Parathyroid adenoma (tissue), 2 donors: Measurements from ENCODE around the gene ARAP3.
A peak's percentile ranks its signal among the peaks of the same experiment; 100 is the strongest.

Source experiments
- H2AFZ ChIP-seq: fragments of 300-600 bp; sonication (generic); one replicate; pipeline ENCODE4 v1.7.0; 2017; ENCODE audit warnings: antibody characterized with exemption, mild to moderate bottlenecking
- H3K27ac ChIP-seq: fragments of 300-600 bp; sonication (generic); one replicate; pipeline ENCODE4 v1.7.0; 2017
- H3K27me3 ChIP-seq: fragments of 300-600 bp; sonication (generic); one replicate; pipeline ENCODE4 v1.7.0; 2017; ENCODE audit warnings: low read length; ENCODE audit not compliant: control insufficient read depth, insufficient read depth
- H3K36me3 ChIP-seq: fragments of 300-600 bp; sonication (generic); one replicate; pipeline ENCODE4 v1.7.0; 2017; ENCODE audit warnings: low read length; ENCODE audit not compliant: control insufficient read depth, insufficient read depth
- H3K4me1 ChIP-seq: fragments of 300-600 bp; sonication (generic); one replicate; pipeline ENCODE4 v1.7.0; 2017; ENCODE audit warnings: control low read depth
- H3K4me2 ChIP-seq: fragments of 300-600 bp; sonication (generic); one replicate; pipeline ENCODE4 v1.7.0; 2017; ENCODE audit warnings: low read length
- H3K4me3 ChIP-seq: fragments of 300-600 bp; sonication (generic); one replicate; pipeline ENCODE4 v1.7.0; 2017; ENCODE audit warnings: low read depth, low read length
- H3K79me2 ChIP-seq: fragments of 300-600 bp; sonication (generic); one replicate; pipeline ENCODE4 v1.7.0; 2017; ENCODE audit warnings: control low read depth
- H3K9ac ChIP-seq: fragments of 300-600 bp; sonication (generic); one replicate; pipeline ENCODE4 v1.7.0; 2017; ENCODE audit warnings: mild to moderate bottlenecking
- H3K9me3 ChIP-seq: fragments of 300-600 bp; sonication (generic); one replicate; pipeline ENCODE4 v1.7.0; 2017; ENCODE audit warnings: low read length; ENCODE audit not compliant: control insufficient read depth
- TF ChIP-seq, protein P1 (sequence below): fragments of 300-600 bp; sonication (generic); IDR thresholded peaks from one replicate; pipeline ENCODE4 v1.7.0; 2017; ENCODE audit warnings: antibody characterized with exemption, mild to moderate bottlenecking
- donor health status: primary hyperparathyroidism.

The ARAP3 gene

DNA sequence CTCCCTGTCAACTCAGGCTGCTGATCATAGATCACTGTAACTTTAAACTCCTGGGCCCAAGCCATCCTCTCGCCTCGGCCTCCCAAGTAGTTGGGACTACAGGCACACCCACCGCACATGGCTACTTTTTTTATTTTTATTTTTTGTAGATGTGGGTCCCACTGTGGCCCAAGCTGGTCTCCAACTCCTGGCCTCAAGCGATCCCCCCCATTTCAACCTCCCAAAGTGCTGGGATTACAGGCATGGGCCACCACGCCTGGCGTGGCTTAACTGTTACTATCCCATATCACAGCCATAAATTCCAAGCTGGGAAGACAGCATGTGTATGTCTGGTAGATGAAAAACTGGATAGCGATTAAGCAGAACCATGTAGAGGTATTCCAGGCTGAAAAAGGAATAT, 46.4 kb downstream of the ARAP3 start:
- peak overlapping the region; percentile 84 for H3K4me2 ChIP-seq
- no peak overlapping the region for H2AFZ ChIP-seq
- no peaks in the 10 kb centered on the region for H3K9me3 ChIP-seq
- peak overlapping the region; percentile 90 for H3K4me3 ChIP-seq
- no peaks in the 10 kb centered on the region for H3K36me3 ChIP-seq
- no peaks in the 10 kb centered on the region for H3K27me3 ChIP-seq
- no peak overlapping the region for H3K9ac ChIP-seq
- TF ChIP-seq, protein P1, sequence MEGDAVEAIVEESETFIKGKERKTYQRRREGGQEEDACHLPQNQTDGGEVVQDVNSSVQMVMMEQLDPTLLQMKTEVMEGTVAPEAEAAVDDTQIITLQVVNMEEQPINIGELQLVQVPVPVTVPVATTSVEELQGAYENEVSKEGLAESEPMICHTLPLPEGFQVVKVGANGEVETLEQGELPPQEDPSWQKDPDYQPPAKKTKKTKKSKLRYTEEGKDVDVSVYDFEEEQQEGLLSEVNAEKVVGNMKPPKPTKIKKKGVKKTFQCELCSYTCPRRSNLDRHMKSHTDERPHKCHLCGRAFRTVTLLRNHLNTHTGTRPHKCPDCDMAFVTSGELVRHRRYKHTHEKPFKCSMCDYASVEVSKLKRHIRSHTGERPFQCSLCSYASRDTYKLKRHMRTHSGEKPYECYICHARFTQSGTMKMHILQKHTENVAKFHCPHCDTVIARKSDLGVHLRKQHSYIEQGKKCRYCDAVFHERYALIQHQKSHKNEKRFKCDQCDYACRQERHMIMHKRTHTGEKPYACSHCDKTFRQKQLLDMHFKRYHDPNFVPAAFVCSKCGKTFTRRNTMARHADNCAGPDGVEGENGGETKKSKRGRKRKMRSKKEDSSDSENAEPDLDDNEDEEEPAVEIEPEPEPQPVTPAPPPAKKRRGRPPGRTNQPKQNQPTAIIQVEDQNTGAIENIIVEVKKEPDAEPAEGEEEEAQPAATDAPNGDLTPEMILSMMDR, result no peak
- no peak overlapping the region for H3K27ac ChIP-seq
- peaks cover 23% of the 10 kb centered on the region for H3K79me2 ChIP-seq
- peaks cover 6% of the 10 kb centered on the region for H3K4me1 ChIP-seq

DNA sequence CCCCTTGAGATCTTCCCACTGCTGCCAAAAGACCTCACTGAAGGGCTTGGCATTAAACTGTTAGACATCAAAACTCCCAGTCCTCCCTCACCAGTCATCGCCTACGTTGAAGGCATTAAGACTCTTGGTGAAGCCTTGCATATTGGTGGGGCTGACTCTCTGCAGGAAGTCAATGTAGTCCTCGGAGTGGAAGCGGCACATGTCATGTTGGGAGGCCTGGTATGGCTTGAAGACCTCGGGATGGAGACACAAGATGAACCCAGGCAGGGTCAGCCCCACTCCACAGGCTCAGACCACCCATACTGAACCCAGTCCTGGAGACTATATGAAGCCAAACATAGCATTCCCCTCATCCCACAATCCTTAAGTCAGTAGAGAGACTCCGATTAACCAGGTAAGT, 47.3 kb downstream of the ARAP3 start:
- Histone ChIP-seq H3K27me3 (no peaks in the 10 kb centered on the region), H3K4me3 (no peak overlapping the region), H3K9ac (no peak overlapping the region), H3K27ac (no peak overlapping the region), H3K4me2 (no peak overlapping the region), H3K36me3 (no peaks in the 10 kb centered on the region), H2AFZ (no peak overlapping the region), H3K9me3 (no peaks in the 10 kb centered on the region), H3K4me1 (peaks cover 6% of the 10 kb centered on the region), H3K79me2 (peaks cover 23% of the 10 kb centered on the region)
- TF ChIP-seq, protein P1, result no peak

DNA sequence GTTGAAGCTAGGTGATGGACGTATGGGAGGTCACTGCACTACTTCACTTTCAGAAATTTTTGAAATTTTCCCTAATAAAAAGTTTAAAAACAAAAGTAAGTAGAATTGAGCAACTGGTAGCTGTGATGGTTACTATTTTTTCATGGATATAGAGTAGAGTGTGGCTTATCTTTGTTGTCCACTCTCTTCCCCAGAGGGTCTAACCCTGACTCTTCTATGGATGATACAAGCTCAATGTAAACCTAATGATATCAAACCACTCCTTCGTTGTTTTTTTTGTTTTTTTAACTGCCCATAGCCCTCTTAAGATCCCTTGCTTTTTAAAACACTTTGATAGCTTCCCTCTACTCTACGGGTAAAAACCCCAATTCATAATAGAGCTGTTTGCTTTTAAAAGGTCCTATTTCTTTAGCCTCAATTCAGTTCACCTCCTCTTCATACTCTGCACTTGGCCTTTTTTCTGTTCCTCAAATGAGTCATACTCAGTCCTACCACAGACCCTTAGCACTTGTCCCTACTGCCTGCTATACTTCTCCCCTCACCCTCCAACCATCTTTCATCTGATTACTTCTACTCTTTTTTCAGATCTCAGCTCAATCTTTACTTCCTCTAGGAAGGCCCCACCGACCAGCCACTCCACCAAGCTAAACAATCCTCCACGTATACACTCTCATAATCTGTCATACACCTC, 48.0 kb downstream of the ARAP3 start:
- Histone ChIP-seq H3K4me1 (peaks cover 6% of the 10 kb centered on the region), H3K27me3 (no peaks in the 10 kb centered on the region)

DNA sequence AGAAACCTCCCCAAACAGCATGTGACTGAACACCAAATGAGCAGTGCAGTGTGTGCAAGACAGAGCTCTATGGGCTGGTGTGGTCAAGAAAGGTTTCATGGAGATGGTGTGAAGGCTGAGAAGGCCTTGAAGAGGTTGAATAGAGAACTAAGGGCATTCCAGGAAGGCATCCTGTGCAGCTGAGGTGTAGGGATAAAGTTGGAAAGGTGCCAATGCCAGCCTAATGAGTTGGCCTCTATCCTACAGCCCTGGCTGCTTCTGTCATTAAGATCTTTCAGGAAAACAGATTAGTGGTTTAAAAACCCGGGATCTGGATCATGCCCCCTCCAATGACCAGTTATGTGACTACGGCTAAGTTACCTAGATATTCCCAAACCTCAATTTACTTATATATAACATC, 49.4 kb downstream of the ARAP3 start:
- Histone ChIP-seq H3K9me3 (no peaks in the 10 kb centered on the region), H2AFZ (no peak overlapping the region), H3K9ac (no peak overlapping the region), H3K4me2 (no peak overlapping the region), H3K27me3 (no peaks in the 10 kb centered on the region), H3K4me1 (peaks cover 6% of the 10 kb centered on the region), H3K36me3 (no peaks in the 10 kb centered on the region), H3K27ac (no peak overlapping the region), H3K4me3 (no peak overlapping the region), H3K79me2 (peaks cover 23% of the 10 kb centered on the region)
- TF ChIP-seq, protein P1, result no peak

More for the DNA sequence above, 48.0 kb downstream of the ARAP3 start:
- Histone ChIP-seq H3K4me2 (no peak overlapping the region), H3K79me2 (peaks cover 23% of the 10 kb centered on the region), H3K27ac (no peak overlapping the region), H3K9ac (no peak overlapping the region), H3K36me3 (no peaks in the 10 kb centered on the region), H3K9me3 (no peaks in the 10 kb centered on the region), H3K4me3 (no peak overlapping the region), H2AFZ (no peak overlapping the region)
- TF ChIP-seq, protein P1, result no peak

DNA sequence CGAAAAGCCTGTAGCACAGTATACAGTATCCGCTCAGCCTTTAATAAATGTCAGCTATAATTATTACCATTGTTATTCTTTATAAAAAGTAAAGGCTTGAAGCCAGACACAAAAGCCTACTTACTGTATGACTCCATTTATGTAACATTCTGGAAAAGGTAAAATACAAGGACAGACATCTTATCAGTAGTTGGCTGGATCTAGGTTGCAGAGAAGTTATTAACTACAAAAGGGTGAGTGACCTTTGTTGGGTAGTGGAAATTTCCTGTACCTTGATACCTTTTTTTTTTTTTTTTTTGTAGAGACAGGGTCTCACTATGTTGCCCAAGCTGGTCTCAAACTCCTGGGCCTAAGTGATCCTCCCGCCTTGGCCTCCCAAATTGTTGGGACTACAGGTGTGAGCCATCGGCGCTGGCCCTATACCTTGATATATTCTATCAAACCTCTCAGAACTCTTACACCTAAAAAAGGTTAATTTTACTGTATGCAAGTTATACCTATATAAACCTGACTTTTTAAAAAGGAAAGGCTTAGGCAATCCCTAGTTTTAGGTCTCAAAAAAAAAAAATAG, 51.4 kb downstream of the ARAP3 start:
- no peak overlapping the region for H3K4me3 ChIP-seq
- H3K79me2 ChIP-seq, result peaks cover 14% of the 10 kb centered on the region
- peaks cover 15% of the 10 kb centered on the region for H3K4me1 ChIP-seq
- no peaks in the 10 kb centered on the region for H3K36me3 ChIP-seq
- H3K27ac ChIP-seq, result no peak overlapping the region
- no peaks in the 10 kb centered on the region for H3K9me3 ChIP-seq
- H2AFZ ChIP-seq, result no peak overlapping the region
- H3K4me2 ChIP-seq, result no peak overlapping the region
- H3K27me3 ChIP-seq, result no peaks in the 10 kb centered on the region
- no peak overlapping the region for H3K9ac ChIP-seq
- TF ChIP-seq, protein P1, result no peak
